Hepatocyte (in vitro differentiated cells): ENCODE measurements around the gene SIRT5. TPM values are rescaled to one million over a fixed set of nuclear protein-coding genes. Genes with fewer than 3 reads are reported as not detected.

Source experiments
- DNase-seq: peaks from one replicate; pipeline ENCODE4 v3.0.0-alpha.2; 2016; ENCODE audit warnings: low spot score
- H2AFZ ChIP-seq: fragments of 200-600 bp; sonication (generic); 2 replicates; pipeline ENCODE4 v1.6.0; 2016; ENCODE audit warnings: antibody characterized with exemption, mild to moderate bottlenecking
- H3K27ac ChIP-seq: fragments of 200-600 bp; sonication (generic); 2 replicates; pipeline ENCODE4 v1.5.1; 2016; ENCODE audit warnings: mild to moderate bottlenecking
- H3K27me3 ChIP-seq: fragments of 200-600 bp; sonication (generic); 2 replicates; pipeline ENCODE4 v1.6.1; 2016
- H3K36me3 ChIP-seq: fragments of 200-600 bp; sonication (generic); replicated peaks from 2 replicates; pipeline ENCODE4 v1.5.1; 2016; ENCODE audit warnings: low read depth; ENCODE audit not compliant: insufficient read depth
- H3K4me1 ChIP-seq: fragments of 200-600 bp; sonication (generic); 2 replicates; pipeline ENCODE4 v1.5.1; 2016; ENCODE audit warnings: mild to moderate bottlenecking, moderate library complexity; ENCODE audit not compliant: insufficient read depth
- H3K4me2 ChIP-seq: fragments of 200-600 bp; sonication (generic); 2 replicates; pipeline ENCODE4 v1.6.0; 2016
- H3K4me3 ChIP-seq: fragments of 200-600 bp; sonication (generic); 2 replicates; pipeline ENCODE4 v1.5.1; 2016; ENCODE audit warnings: mild to moderate bottlenecking
- H3K79me2 ChIP-seq: fragments of 200-600 bp; sonication (generic); 2 replicates; pipeline ENCODE4 v1.6.0; 2017; ENCODE audit warnings: mild to moderate bottlenecking
- H3K9me2 ChIP-seq: fragments of 200-600 bp; sonication (generic); replicated peaks from 2 replicates; pipeline ENCODE4 v1.6.0; 2017; ENCODE audit warnings: mild to moderate bottlenecking; ENCODE audit not compliant: insufficient read depth
- H3K9me3 ChIP-seq: fragments of 200-600 bp; sonication (generic); 2 replicates; pipeline ENCODE4 v1.5.1; 2016; ENCODE audit warnings: low read depth, mild to moderate bottlenecking
- H4K20me1 ChIP-seq: fragments of 200-600 bp; sonication (generic); 2 replicates; pipeline ENCODE4 v1.6.0; 2016; ENCODE audit warnings: mild to moderate bottlenecking; ENCODE audit not compliant: insufficient read depth, poor library complexity, severe bottlenecking
- CTCF ChIP-seq: fragments of 200-600 bp; sonication (generic); IDR thresholded peaks from 2 replicates; pipeline ENCODE4 v1.5.1; 2016; ENCODE audit warnings: antibody characterized with exemption, mild to moderate bottlenecking; ENCODE audit not compliant: poor library complexity
- EZH2 ChIP-seq: fragments of 200-600 bp; sonication (generic); IDR thresholded peaks from 2 replicates; pipeline ENCODE4 v1.6.1; 2016; ENCODE audit warnings: antibody characterized with exemption, mild to moderate bottlenecking, borderline replicate concordance
- EZH2phosphoT487 ChIP-seq: fragments of 200-600 bp; sonication (generic); IDR thresholded peaks from one replicate; pipeline ENCODE4 v1.6.1; 2018; ENCODE audit warnings: antibody characterized with exemption, mild to moderate bottlenecking, low read depth, moderate library complexity; ENCODE audit not compliant: unreplicated experiment, severe bottlenecking
- WGBS: methylation state at CpG from one replicate; pipeline ENCODE4 v1.1.6; 2016; ENCODE audit warnings: low lambda C conversion rate; ENCODE audit errors: missing lambda C conversion rate; 5-methylcytosine and 5-hydroxymethylcytosine counted together
- polyA plus RNA-seq: library from polyadenylated mRNA; unstranded; fragments of >200 nt; fragmentation: Nextera tagmentation; extraction: Ambion mirVana; gene quantifications from 2 replicates; pipeline ENCODE4 v1.2.1, GENCODE V29; 2016
- total RNA-seq: library from RNA; depleted of rRNA; stranded (reverse); fragments of >200 nt; gene quantifications from 2 replicates; pipeline ENCODE4 v1.2.3, GENCODE V29; 2014

SIRT5 gene
- total and polyA plus RNA-seq, 2 experiments from 2014 or later: 8.6 to 12.9 TPM

GRCh38 chr6:13579911-13580310 is 5.5 kb downstream of the SIRT5 start:
- H3K4me3 ChIP-seq: no peak overlapping the region
- WGBS: 83% methylated on average over 1 of the region's 1 CpG

GRCh38 chr6:13581700-13582229 is 7.4 kb downstream of the SIRT5 start:
- no peak for TF ChIP-seq EZH2phosphoT487

More at GRCh38 chr6:13579911-13580310, 5.5 kb downstream of the SIRT5 start:
- no peak for TF ChIP-seq EZH2
- TF ChIP-seq EZH2phosphoT487: no peak
- TF ChIP-seq CTCF: no peak
- H3K79me2 ChIP-seq: peaks cover 22% of the 10 kb centered on the region
- H3K4me1 ChIP-seq: peaks cover 3% of the 10 kb centered on the region
- H2AFZ ChIP-seq: no peak overlapping the region
- H3K9me2 ChIP-seq: no peaks in the 10 kb centered on the region
- no peaks in the 10 kb centered on the region for H3K36me3 ChIP-seq
- no peak overlapping the region for H3K27ac ChIP-seq
- H3K9me3 ChIP-seq: no peaks in the 10 kb centered on the region
- no peaks in the 10 kb centered on the region for H4K20me1 ChIP-seq
- no peak overlapping the region for H3K4me2 ChIP-seq
- no peak for DNase-seq
- H3K27me3 ChIP-seq: no peaks in the 10 kb centered on the region

GRCh38 chr6:13586603-13587542 is 12.5 kb downstream of the SIRT5 start:
- Histone ChIP-seq H3K27ac (no peak overlapping the region), H3K4me2 (no peak overlapping the region), H3K79me2 (no peaks in the 10 kb centered on the region), H3K4me1 (no peaks in the 10 kb centered on the region), H3K36me3 (no peaks in the 10 kb centered on the region), H3K9me3 (no peaks in the 10 kb centered on the region), H3K4me3 (no peak overlapping the region), H2AFZ (no peak overlapping the region), H3K27me3 (no peaks in the 10 kb centered on the region), H4K20me1 (no peaks in the 10 kb centered on the region), H3K9me2 (no peaks in the 10 kb centered on the region)
- no peak for DNase-seq
- 91% methylated on average over 7 of the region's 7 CpGs for WGBS
- no peak for TF ChIP-seq EZH2
- no peak for TF ChIP-seq CTCF
- TF ChIP-seq EZH2phosphoT487: no peak

More at GRCh38 chr6:13581700-13582229, 7.4 kb downstream of the SIRT5 start:
- Histone ChIP-seq H2AFZ (no peak overlapping the region), H3K9me3 (no peaks in the 10 kb centered on the region), H3K79me2 (peaks cover 10% of the 10 kb centered on the region), H4K20me1 (no peaks in the 10 kb centered on the region), H3K4me2 (no peak overlapping the region), H3K27ac (no peak overlapping the region), H3K9me2 (no peaks in the 10 kb centered on the region), H3K27me3 (no peaks in the 10 kb centered on the region), H3K4me3 (no peak overlapping the region), H3K36me3 (no peaks in the 10 kb centered on the region), H3K4me1 (no peaks in the 10 kb centered on the region)
- 95% methylated on average over 9 of the region's 9 CpGs for WGBS
- no peak for DNase-seq

- Histone ChIP-seq H2AFZ (no peak overlapping the region), H3K79me2 (no peaks in the 10 kb centered on the region), H3K4me3 (no peak overlapping the region), H3K27ac (no peak overlapping the region), H3K9me2 (no peaks in the 10 kb centered on the region), H4K20me1 (no peaks in the 10 kb centered on the region), H3K4me2 (no peak overlapping the region), H3K9me3 (no peaks in the 10 kb centered on the region), H3K36me3 (no peaks in the 10 kb centered on the region), H3K27me3 (no peaks in the 10 kb centered on the region), H3K4me1 (no peaks in the 10 kb centered on the region)
- TF ChIP-seq EZH2phosphoT487: no peak
- no peak for TF ChIP-seq EZH2
- no peak for TF ChIP-seq CTCF
- WGBS: 93% methylated on average over 9 of the region's 9 CpGs
- no peak for DNase-seq
Measured at GRCh38 chr6:13589801-13590200, 15.4 kb downstream of the SIRT5 start.
